GM10266 (cell line): ENCODE data around the gene POMGNT2.

Source experiments
- DNase-seq: peaks from one replicate; pipeline ENCODE4 v3.0.0; 2012; ENCODE audit errors: extremely low spot score
- TF ChIP-seq, protein P1 (sequence below): IDR thresholded peaks from 2 replicates; pipeline ENCODE4 v1.5.1; 2012; ENCODE audit warnings: mild to moderate bottlenecking, low read depth; ENCODE audit not compliant: control insufficient read depth, insufficient read depth; ENCODE audit errors: missing control alignments

Gene POMGNT2

DNA sequence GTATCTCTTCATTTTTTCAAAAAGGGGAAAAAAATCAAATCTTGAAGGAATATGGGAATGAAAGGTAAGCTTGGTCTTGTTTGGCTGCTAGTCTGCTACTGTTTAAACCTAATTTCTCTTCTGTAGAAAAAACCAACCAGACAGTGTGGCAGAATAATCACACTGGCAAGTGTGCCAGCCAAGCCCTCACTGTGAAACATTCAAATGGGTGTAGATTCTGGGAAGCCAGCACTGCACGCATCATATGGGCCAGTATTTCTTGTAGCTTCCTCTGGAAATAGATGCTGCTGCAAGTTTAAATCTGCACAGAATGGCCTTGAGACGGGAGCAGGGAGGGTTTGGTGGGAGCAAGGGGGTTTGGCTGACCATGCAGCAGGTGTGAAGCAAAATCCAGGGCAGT lies 62.1 kb downstream of the POMGNT2 start:
- no peak for DNase-seq
- TF ChIP-seq, protein P1, sequence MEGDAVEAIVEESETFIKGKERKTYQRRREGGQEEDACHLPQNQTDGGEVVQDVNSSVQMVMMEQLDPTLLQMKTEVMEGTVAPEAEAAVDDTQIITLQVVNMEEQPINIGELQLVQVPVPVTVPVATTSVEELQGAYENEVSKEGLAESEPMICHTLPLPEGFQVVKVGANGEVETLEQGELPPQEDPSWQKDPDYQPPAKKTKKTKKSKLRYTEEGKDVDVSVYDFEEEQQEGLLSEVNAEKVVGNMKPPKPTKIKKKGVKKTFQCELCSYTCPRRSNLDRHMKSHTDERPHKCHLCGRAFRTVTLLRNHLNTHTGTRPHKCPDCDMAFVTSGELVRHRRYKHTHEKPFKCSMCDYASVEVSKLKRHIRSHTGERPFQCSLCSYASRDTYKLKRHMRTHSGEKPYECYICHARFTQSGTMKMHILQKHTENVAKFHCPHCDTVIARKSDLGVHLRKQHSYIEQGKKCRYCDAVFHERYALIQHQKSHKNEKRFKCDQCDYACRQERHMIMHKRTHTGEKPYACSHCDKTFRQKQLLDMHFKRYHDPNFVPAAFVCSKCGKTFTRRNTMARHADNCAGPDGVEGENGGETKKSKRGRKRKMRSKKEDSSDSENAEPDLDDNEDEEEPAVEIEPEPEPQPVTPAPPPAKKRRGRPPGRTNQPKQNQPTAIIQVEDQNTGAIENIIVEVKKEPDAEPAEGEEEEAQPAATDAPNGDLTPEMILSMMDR = no peak

DNA sequence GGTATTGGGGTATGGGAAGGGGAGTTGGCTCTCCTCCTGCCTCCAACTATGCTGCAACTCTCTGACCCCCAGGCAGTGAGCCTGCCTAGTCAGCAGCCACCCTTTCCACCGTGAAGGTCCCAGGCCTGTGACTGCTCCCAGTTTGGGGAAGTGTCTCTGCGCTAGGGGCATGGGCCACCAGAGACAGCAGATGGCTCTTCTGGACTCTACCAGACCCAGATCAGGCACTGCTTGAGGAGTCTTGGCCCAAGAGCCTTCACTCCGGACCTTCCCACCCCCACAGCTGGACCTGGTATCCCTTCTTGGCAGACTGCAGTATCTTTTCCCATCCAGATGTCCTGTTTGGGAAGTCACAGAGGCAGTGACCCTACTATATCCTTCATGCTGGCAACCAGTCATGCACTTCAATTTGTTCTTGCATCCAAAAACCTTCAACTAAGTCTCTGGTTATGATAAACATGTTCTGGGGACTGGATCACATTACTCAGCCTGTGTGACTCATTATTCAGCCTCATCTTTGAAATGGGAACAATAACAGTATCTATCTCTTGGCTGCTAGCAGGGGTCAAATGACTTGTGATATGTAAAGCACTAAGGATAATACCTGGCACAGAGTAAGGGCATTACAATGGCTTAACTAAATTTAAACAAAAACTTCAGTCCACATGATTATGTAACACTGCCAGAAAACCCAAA lies 62.7 kb downstream of the POMGNT2 start:
- DNase-seq = no peak
- TF ChIP-seq, protein P1 = no peak

DNA sequence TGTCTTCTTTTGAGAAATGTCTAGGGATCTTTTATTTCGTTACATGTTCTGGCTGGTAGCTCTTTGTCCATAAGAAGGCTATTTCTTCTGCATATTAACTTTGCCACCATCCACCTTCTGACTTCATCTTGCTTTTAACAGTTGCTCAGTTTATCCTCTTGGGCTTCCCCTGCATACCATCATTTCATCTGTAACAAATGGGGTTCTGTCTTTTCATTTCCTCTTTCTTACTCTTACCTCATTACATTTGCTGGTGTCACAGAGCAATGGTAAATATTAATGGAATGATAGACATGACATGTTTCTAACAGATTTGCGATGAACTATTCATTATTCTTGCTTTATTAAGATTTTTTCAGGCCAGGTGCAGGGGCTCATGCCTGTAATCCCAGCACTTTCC lies 64.4 kb downstream of the POMGNT2 start:
- TF ChIP-seq, protein P1 = no peak

DNA sequence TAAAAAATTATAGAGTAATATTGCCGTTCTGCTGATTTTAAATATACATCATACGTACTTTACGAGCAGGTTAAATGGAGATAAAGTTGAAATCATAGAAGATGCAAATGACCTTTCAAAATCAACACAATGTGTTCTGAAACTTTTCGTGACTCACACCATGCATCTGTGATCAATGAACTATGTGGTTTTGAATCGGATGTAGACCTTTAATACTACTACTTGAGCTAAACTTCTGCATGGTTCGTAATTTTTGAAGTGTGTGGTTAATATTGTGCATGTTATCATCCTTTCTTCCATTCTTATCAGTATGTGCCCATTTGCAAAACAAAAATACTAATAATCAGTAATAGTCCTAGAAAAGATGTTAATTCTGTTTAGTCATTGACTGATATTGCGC lies 67.9 kb downstream of the POMGNT2 start:
- TF ChIP-seq, protein P1 = no peak
- DNase-seq = no peak

More for the DNA sequence above, 64.4 kb downstream of the POMGNT2 start:
- no peak for DNase-seq

DNA sequence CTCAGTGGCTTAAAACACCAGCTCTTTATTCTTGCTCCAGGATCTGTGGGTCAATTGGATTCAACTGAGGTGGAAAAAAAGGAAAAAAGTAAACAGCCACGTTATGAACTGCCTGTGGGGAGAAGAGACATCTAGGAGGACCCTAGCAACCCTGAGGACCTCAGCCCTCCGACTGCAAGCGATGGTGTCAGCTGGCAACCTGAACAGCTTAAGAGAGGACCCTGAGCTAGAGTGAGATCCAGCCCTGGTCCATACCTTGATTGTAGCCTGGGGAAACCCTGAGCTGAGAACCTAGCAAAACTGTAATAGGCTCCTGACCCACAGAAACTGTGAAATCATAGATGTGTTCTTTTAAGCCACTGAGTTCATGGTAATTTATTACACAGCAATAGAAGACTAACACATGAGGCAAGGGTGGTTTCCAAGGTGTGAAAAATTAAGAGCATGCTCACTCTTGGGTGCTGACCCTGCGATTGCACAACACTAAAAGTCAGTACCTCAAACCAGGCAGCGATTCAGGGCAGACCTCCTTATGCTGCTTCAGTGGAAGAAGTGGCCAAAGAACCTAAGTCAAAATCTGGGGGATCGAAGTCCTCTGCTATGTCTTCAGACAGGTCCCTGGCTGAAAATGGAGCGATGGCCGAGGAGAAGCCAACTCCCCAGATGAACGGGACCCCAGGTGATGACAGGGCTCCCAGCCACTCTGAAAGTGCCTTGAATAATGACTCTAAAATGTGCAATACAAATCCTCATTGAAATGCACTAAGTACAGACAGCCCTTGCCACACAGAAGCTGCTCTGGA lies 69.1 kb downstream of the POMGNT2 start:
- TF ChIP-seq, protein P1 = no peak
- no peak for DNase-seq

DNA sequence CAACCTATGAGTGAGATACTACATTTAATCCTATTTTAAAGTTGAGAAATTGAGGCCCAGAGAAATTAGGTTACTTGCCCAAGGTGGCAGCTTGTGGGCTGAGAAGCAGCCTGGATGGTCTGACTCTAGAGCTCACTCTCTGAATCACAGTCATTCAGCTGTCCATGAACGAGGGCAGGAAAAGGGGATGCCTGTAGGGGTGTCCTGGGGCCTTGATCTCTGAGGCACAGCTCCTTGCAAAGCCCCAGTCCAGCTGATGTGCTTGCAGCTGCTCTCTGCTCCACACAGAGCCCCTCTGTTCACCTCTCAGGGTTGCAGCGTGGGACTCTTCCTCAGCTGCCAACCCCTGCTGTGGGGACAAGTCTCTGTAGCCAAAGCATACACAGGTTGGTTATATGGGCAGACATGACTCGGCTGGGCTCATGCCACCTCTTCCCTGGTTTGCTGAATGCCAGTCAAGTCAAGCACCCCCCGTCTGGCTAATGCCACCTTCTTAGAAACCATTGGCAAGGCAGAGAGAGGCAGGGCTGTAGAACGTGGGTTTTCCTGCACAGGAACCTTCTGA lies 70.0 kb downstream of the POMGNT2 start:
- TF ChIP-seq, protein P1 = no peak
- DNase-seq = no peak
